Keratinocyte (primary cell): ENCODE data around the gene SDK1. TPM values are rescaled to one million over a fixed set of nuclear protein-coding genes. Genes with fewer than 3 reads are reported as not detected.

Experiments
- DNase-seq: peaks from one replicate; pipeline ENCODE4 v3.0.0-alpha.2; 2011; ENCODE audit warnings: low read depth, missing footprints, low spot score
- FAIRE-seq: peaks from 2 replicates; lab custom pipeline; 2011; peaks lifted over from hg19 to GRCh38; lab: Jason Lieb, UNC
- H2AFZ ChIP-seq: 2 replicates; pipeline ENCODE4 v1.6.0; 2012; ENCODE audit warnings: low read length, control low read depth, inconsistent platforms; ENCODE audit not compliant: control insufficient read depth
- H3K27ac ChIP-seq: 2 replicates; pipeline ENCODE4 v1.5.1; 2011; ENCODE audit warnings: low read length; ENCODE audit not compliant: control insufficient read depth, insufficient read depth
- H3K27me3 ChIP-seq: 3 replicates; pipeline ENCODE4 v1.6.0; 2011; ENCODE audit warnings: low read length; ENCODE audit not compliant: control insufficient read depth, insufficient read depth; ENCODE audit errors: extremely low read depth
- H3K36me3 ChIP-seq, 2 experiments: 2 replicates in 1 of 2; 3 replicates in 1 of 2; pipeline ENCODE4 v1.5.1; 2011; ENCODE audit warnings: low read length in 2 of 2, mild to moderate bottlenecking in 1 of 2; ENCODE audit not compliant: control insufficient read depth in 2 of 2, insufficient read depth in 2 of 2; ENCODE audit errors: extremely low read depth in 1 of 2
- H3K4me1 ChIP-seq: 3 replicates; pipeline ENCODE4 v1.5.1; 2011; ENCODE audit warnings: low read length; ENCODE audit not compliant: control insufficient read depth, insufficient read depth; ENCODE audit errors: extremely low read depth
- H3K4me2 ChIP-seq: 3 replicates; pipeline ENCODE4 v1.6.0; 2011; ENCODE audit warnings: low read depth, low read length; ENCODE audit not compliant: control insufficient read depth, insufficient read depth; ENCODE audit errors: extremely low read depth
- H3K4me3 ChIP-seq, 3 experiments: fragments of 200-600 bp in 1 of 3; sonication (generic) in 1 of 3; 2 replicates in 2 of 3; 3 replicates in 1 of 3; pipeline ENCODE4 v1.5.1; 2011 to 2016; ENCODE audit warnings: low read length in 3 of 3, mild to moderate bottlenecking in 3 of 3, control low read depth in 2 of 3, inconsistent platforms in 1 of 3, low read depth in 1 of 3, mixed read lengths in 1 of 3, mixed run types in 1 of 3, moderate library complexity in 1 of 3; ENCODE audit not compliant: control insufficient read depth in 2 of 3, insufficient read depth in 2 of 3; ENCODE audit errors: extremely low read depth in 1 of 3
- H3K79me2 ChIP-seq: 2 replicates; pipeline ENCODE4 v1.6.0; 2012; ENCODE audit warnings: low read length; ENCODE audit not compliant: control insufficient read depth, insufficient read depth
- H3K9ac ChIP-seq: 3 replicates; pipeline ENCODE4 v1.6.0; 2011; ENCODE audit warnings: low read length; ENCODE audit not compliant: control insufficient read depth, insufficient read depth; ENCODE audit errors: extremely low read depth
- H3K9me1 ChIP-seq: 3 replicates; pipeline ENCODE4 v1.6.0; 2011; ENCODE audit warnings: low read length; ENCODE audit not compliant: control insufficient read depth, insufficient read depth; ENCODE audit errors: extremely low read depth
- H3K9me3 ChIP-seq: 2 replicates; pipeline ENCODE4 v1.5.1; 2012; ENCODE audit warnings: low read depth, low read length; ENCODE audit not compliant: control insufficient read depth
- H4K20me1 ChIP-seq: 3 replicates; pipeline ENCODE4 v1.6.0; 2011; ENCODE audit warnings: low read length; ENCODE audit not compliant: control insufficient read depth, insufficient read depth; ENCODE audit errors: extremely low read depth
- CTCF ChIP-seq, 3 experiments: IDR thresholded peaks in 1 of 3; conservative IDR thresholded peaks in 1 of 3; optimal IDR thresholded peaks in 1 of 3; 2 replicates in 2 of 3; 3 replicates in 1 of 3; pipeline versions ENCODE3 to v1.5.1; 2011; ENCODE audit warnings: low read length in 3 of 3, mild to moderate bottlenecking in 3 of 3, moderate library complexity in 2 of 3, control low read depth in 1 of 3, inconsistent platforms in 1 of 3; ENCODE audit not compliant: insufficient read depth in 2 of 3; ENCODE audit errors: extremely low read depth in 1 of 3
- EZH2 ChIP-seq: IDR thresholded peaks from one replicate; pipeline ENCODE4 v1.6.1; 2012; ENCODE audit warnings: inconsistent platforms, mild to moderate bottlenecking, low read length, moderate library complexity
- dilution Hi-C: fragments of 300-500 bp; cut with MboI; formaldehyde crosslinking; loops from one replicate; pipeline ENCODE4 v1.7.0; 2020; ENCODE audit warnings: low sequenced_read_pairs; ENCODE audit not compliant: extremely low pct_ligation_motif_present
- polyA plus RNA-seq, 5 experiments: library from polyadenylated mRNA; depleted of rRNA in 3 of 5; stranded (reverse) in 3 of 5; stranded (forward) in 1 of 5; unstranded in 1 of 5; fragments of >200 nt; gene quantifications; 1 replicate in 1 of 5; 2 replicates in 3 of 5; 3 replicates in 1 of 5; pipeline versions ENCODE4 v1.2.1 to v1.2.3, GENCODE V29; 2011 to 2012; ENCODE audit warnings: missing spikeins in 2 of 5, low read depth in 1 of 5, low replicate concordance in 1 of 5

SDK1 gene
- polyA plus RNA-seq, 1 donor (not counting 4 experiments of a cell fraction or from before 2014, with no cell fraction given), result 0.66 TPM

- Histone ChIP-seq H2AFZ (no peak overlapping the region), H3K27ac (no peak overlapping the region), H4K20me1 (no peaks in the 10 kb centered on the region), H3K4me3 (no peak overlapping the region), H3K4me2 (no peak overlapping the region), H3K9me1 (no peaks in the 10 kb centered on the region), H3K36me3 (no peaks in the 10 kb centered on the region), H3K27me3 (no peaks in the 10 kb centered on the region), H3K79me2 (no peaks in the 10 kb centered on the region), H3K9ac (no peak overlapping the region), H3K9me3 (no peaks in the 10 kb centered on the region), H3K4me1 (no peaks in the 10 kb centered on the region)
- TF ChIP-seq CTCF (optimal IDR thresholded peaks at IDR 0.05 in 1 of 3, IDR thresholded peaks at IDR 0.05 in 1 of 3, conservative IDR thresholded peaks at IDR 0.05 in 1 of 3; ENCODE audit: extremely low read depth in 1 of 3, insufficient read depth in 2 of 3, low read length in 3 of 3), result no peak
- TF ChIP-seq EZH2, result no peak
- DNase-seq (no peak), FAIRE-seq (no peak)
- dilution Hi-C loops, result no loop called here
Measured at GRCh38 chr7:3280946-3281656, 20.0 kb upstream of the SDK1 start.

- Histone ChIP-seq H4K20me1 (no peaks in the 10 kb centered on the region), H3K36me3 (no peaks in the 10 kb centered on the region), H3K4me1 (no peaks in the 10 kb centered on the region), H3K4me3 (no peak overlapping the region), H3K27ac (no peak overlapping the region), H3K79me2 (no peaks in the 10 kb centered on the region), H3K9me1 (no peaks in the 10 kb centered on the region), H3K27me3 (no peaks in the 10 kb centered on the region), H3K9ac (no peak overlapping the region), H2AFZ (no peak overlapping the region), H3K4me2 (no peak overlapping the region), H3K9me3 (no peaks in the 10 kb centered on the region)
- dilution Hi-C loops, result no loop called here
- TF ChIP-seq EZH2 (no peak), CTCF (optimal IDR thresholded peaks at IDR 0.05 in 1 of 3, IDR thresholded peaks at IDR 0.05 in 1 of 3, conservative IDR thresholded peaks at IDR 0.05 in 1 of 3; ENCODE audit: extremely low read depth in 1 of 3, insufficient read depth in 2 of 3, low read length in 3 of 3) (no peak)
- DNase-seq, result no peak
- no peak for FAIRE-seq
Measured at GRCh38 chr7:3282457-3282856, 18.6 kb upstream of the SDK1 start.
